ENCODE data around the gene NLGN1. TPM values are rescaled to one million over a fixed set of nuclear protein-coding genes. Genes with fewer than 3 reads are reported as not detected.

Gene NLGN1
- total RNA-seq, 2 donors from 2014 or later = 1.3 to 2.4 TPM

- no peak for TF ChIP-seq CTCF (IDR thresholded peaks at IDR 0.05)
- H3K9me3 ChIP-seq = no peaks in the 10 kb centered on the region
- no peaks in the 10 kb centered on the region for H3K27me3 ChIP-seq
- H3K4me3 ChIP-seq = no peak overlapping the region
- H3K27ac ChIP-seq = no peak overlapping the region
- H3K36me3 ChIP-seq = no peaks in the 10 kb centered on the region
- no peaks in the 10 kb centered on the region for H3K4me1 ChIP-seq
- DNase-seq (ENCODE audit: low spot score) = no peak
Observed at GRCh38 chr3:174232658-174233429, 835.3 kb downstream of the NLGN1 start.

- Histone ChIP-seq H3K36me3 (no peaks in the 10 kb centered on the region), H3K4me3 (no peak overlapping the region), H3K9me3 (no peaks in the 10 kb centered on the region), H3K4me1 (no peaks in the 10 kb centered on the region), H3K27me3 (no peaks in the 10 kb centered on the region), H3K27ac (no peak overlapping the region)
- TF ChIP-seq CTCF (IDR thresholded peaks at IDR 0.05) = no peak
- DNase-seq (ENCODE audit: low spot score) = no peak
Observed at GRCh38 chr3:174233511-174233910, 836.0 kb downstream of the NLGN1 start.

- Histone ChIP-seq H3K9me3 (no peaks in the 10 kb centered on the region), H3K4me1 (no peaks in the 10 kb centered on the region), H3K4me3 (no peak overlapping the region), H3K27me3 (no peaks in the 10 kb centered on the region), H3K36me3 (no peaks in the 10 kb centered on the region), H3K27ac (no peak overlapping the region)
- TF ChIP-seq CTCF (IDR thresholded peaks at IDR 0.05) = no peak
- no peak for DNase-seq (ENCODE audit: low spot score)
Observed at GRCh38 chr3:174242311-174243041, 844.9 kb downstream of the NLGN1 start.

GRCh38 chr3:174243171-174243570, 845.6 kb downstream of the NLGN1 start:
- Histone ChIP-seq H3K4me3 (no peak overlapping the region), H3K27ac (no peak overlapping the region), H3K27me3 (no peaks in the 10 kb centered on the region), H3K36me3 (no peaks in the 10 kb centered on the region), H3K9me3 (no peaks in the 10 kb centered on the region), H3K4me1 (no peaks in the 10 kb centered on the region)
- TF ChIP-seq CTCF (IDR thresholded peaks at IDR 0.05) = no peak
- no peak for DNase-seq (ENCODE audit: low spot score)

GRCh38 chr3:174247687-174248152, 850.2 kb downstream of the NLGN1 start:
- H3K27me3 ChIP-seq = no peaks in the 10 kb centered on the region
- H3K4me3 ChIP-seq = no peak overlapping the region
- no peaks in the 10 kb centered on the region for H3K36me3 ChIP-seq
- DNase-seq (ENCODE audit: low spot score) = no peak
- H3K9me3 ChIP-seq = no peaks in the 10 kb centered on the region
- no peak overlapping the region for H3K27ac ChIP-seq
- no peak for TF ChIP-seq CTCF (IDR thresholded peaks at IDR 0.05)
- no peaks in the 10 kb centered on the region for H3K4me1 ChIP-seq
